Aorta (tissue), 5 donors: ENCODE results near the gene DTD1. TPM values are rescaled to one million over a fixed set of nuclear protein-coding genes. Genes with fewer than 3 reads are reported as not detected.

Experiments
- ATAC-seq: fragments of 200-7000 bp; cut with Tn5 transposase; one replicate; pipeline ENCODE4 v1.9.1; 2022; ENCODE audit warnings: moderate library complexity; ENCODE audit not compliant: low FRiP score
- DNase-seq, 2 donors: peaks; one replicate each; pipeline ENCODE4 v3.0.0-alpha.2; 2020
- H3K27ac ChIP-seq, 2 donors: one replicate each; pipeline ENCODE4 v1.5.1; 2013; ENCODE audit warnings: low read length in 2 of 2, mild to moderate bottlenecking in 2 of 2, moderate library complexity in 2 of 2, control low read depth in 1 of 2, inconsistent platforms in 1 of 2, low read depth in 1 of 2
- H3K27me3 ChIP-seq, 2 donors: one replicate each; pipeline ENCODE4 v1.6.1; 2013; ENCODE audit warnings: control low read depth in 1 of 2, low read length in 1 of 2, mild to moderate bottlenecking in 1 of 2, moderate library complexity in 1 of 2; ENCODE audit not compliant: insufficient read depth in 2 of 2, control insufficient read depth in 1 of 2
- H3K36me3 ChIP-seq, 2 donors: one replicate each; pipeline ENCODE4 v1.6.1; 2013; ENCODE audit warnings: control low read depth in 1 of 2, low read length in 1 of 2, mild to moderate bottlenecking in 1 of 2; ENCODE audit not compliant: insufficient read depth in 2 of 2, control insufficient read depth in 1 of 2
- H3K4me1 ChIP-seq, 2 donors: one replicate each; pipeline ENCODE4 v1.6.1; 2013; ENCODE audit warnings: low read length in 2 of 2, control low read depth in 1 of 2, mild to moderate bottlenecking in 1 of 2, moderate library complexity in 1 of 2; ENCODE audit not compliant: insufficient read depth in 2 of 2, control insufficient read depth in 1 of 2
- H3K4me3 ChIP-seq, 2 donors: one replicate each; pipeline ENCODE4 v1.5.1; 2013; ENCODE audit warnings: low read length in 2 of 2, control low read depth in 1 of 2, mild to moderate bottlenecking in 1 of 2
- H3K9me3 ChIP-seq: one replicate; pipeline ENCODE4 v1.6.1; 2013; ENCODE audit warnings: mild to moderate bottlenecking, low read length; ENCODE audit not compliant: control insufficient read depth
- WGBS, 2 donors: extraction: QIAGEN DNeasy Blood & Tissue Kit; methylation state at CpG; one replicate each; pipeline ENCODE4 v1.1.7; 2013; 5-methylcytosine and 5-hydroxymethylcytosine counted together
- intact Hi-C, 2 donors: fragments of 100-400 bp; cut with DNase I; formaldehyde crosslinking; loops; one replicate each; pipeline versions ENCODE4 v1.14.2 to v1.15.0; 2022
- polyA plus RNA-seq, 2 donors: library from polyadenylated mRNA; stranded (reverse); fragments of 200-250 nt; gene quantifications; one replicate each; pipeline ENCODE4 v1.2.3, GENCODE V29; 2013
- total RNA-seq, 2 donors: library from RNA; stranded (reverse); fragmentation: NEBNext Ultra II Directional; extraction: Animal tissue kit (Norgen Biotek cat#: 25700); gene quantifications; one replicate each; pipeline ENCODE4 v1.2.1, GENCODE V29; 2021
- donor health status: healthy with polysubstance abuse.
- donor health status: Bipolar disorder and iron deficiency.
- donor health status: DM: no; HTN: no; CAD: no.
- donor health status: DM: no; HTN: no; CAD: no.
- donor health status: DM: yes; HTN: yes; CAD: no.

Gene DTD1
- total and polyA plus RNA-seq, 4 donors, result 17.8 to 20.2 (median 19.8) TPM

DNA sequence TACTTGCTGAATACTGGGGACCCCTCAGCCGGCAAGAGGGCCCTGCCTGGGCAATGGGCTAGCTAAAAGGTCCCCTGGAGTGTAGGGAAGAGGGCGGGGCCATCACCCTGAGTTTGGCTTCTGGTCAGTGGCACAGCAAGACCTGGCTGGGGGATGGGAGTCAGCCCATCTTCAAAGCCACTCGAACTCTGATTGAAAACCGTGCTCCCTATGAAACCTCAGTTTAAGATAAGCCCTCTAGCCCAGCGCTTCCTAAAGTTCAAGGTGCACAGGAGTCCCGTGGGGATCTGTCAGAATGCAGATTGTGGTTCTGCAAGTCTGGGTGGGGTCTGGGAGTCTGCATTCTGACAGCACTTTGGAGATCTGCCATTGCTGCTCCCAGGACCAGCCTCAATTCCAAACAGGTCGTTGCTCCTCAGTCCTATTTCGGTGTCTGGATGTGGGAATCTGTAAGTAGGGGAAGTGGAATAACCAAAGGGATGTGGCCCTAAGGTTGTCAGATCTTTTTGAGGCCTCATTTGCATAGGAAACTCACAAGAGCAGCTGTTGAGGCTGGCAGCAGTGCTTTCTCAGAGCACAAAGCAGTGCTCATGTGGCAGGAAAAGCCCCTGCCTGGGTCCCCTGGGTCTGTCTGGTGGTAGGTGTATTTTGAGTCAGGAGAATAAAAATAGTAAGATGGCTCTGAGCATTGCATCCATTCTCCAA, 140.5 kb downstream of the DTD1 start:
- WGBS, 2 donors, result 70 to 72% methylated on average over 8 of the region's 8 CpGs
- no peak for DNase-seq
- no peaks in the 10 kb centered on the region for H3K9me3 ChIP-seq

DNA sequence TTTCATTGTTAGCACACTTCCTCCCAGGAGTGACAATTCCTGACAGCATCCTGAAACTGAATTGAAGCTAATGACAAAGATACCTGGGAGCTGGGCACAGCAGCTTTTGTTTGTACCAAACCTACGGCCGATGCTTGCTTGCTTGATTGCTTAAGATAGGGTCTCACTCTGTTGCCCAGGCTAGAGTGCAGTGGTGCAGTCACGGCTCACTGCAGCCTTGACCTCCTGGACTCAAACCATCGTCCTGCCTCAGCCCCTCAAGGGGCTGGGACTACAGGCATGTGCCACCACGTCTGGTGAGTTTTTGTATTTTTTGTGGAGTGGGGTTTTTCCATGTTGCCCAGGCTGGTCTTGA, 141.0 kb downstream of the DTD1 start:
- Histone ChIP-seq H3K36me3 (no peaks in the 10 kb centered on the region), H3K4me1 (no peaks in the 10 kb centered on the region), H3K27me3 (no peaks in the 10 kb centered on the region), H3K4me3 (no peak overlapping the region), H3K9me3 (no peaks in the 10 kb centered on the region), H3K27ac (no peak overlapping the region)
- 88 to 89% methylated on average over 5 of the region's 5 CpGs for WGBS, 2 donors
- intact Hi-C loops, result no loop called here
- ATAC-seq (no peak), DNase-seq (no peak)

More for the DNA sequence above, 140.5 kb downstream of the DTD1 start:
- Histone ChIP-seq H3K4me3 (no peak overlapping the region), H3K4me1 (no peaks in the 10 kb centered on the region), H3K36me3 (no peaks in the 10 kb centered on the region), H3K27ac (no peak overlapping the region), H3K27me3 (no peaks in the 10 kb centered on the region)
- ATAC-seq, result no peak
- intact Hi-C loops, result no loop called here

DNA sequence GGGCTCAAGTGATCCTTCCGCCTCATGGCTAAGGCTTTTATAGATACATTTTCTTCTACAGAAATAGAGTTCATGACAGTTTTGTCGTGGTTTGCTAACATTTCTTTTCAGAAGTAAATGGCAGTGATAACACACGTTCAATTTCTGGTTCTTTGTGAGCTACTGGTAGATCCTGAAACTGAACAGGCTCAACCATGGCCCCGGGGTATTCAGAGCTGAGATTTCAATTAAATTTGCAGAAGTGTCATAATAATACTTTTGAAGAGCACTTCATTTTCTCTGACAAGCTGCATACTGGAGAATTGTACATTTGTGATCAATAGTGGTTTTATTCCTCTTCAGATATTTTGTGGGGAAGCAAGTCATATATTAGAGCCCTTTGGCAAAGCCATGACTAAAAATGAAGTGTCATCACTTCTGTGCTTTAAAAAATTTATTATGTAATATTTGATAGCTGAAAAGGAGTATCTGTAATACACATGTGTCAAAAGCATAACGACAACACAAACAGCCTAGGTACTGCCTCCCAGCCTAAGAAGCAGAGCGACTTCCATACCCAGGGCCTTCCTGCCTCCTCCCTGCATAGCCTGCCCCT, 141.5 kb downstream of the DTD1 start:
- DNase-seq (no peak), ATAC-seq (no peak)
- Histone ChIP-seq H3K27ac (no peak overlapping the region), H3K36me3 (no peaks in the 10 kb centered on the region), H3K4me1 (no peaks in the 10 kb centered on the region), H3K4me3 (no peak overlapping the region), H3K27me3 (no peaks in the 10 kb centered on the region), H3K9me3 (no peaks in the 10 kb centered on the region)
- WGBS, 2 donors, result 91 to 94% methylated on average over 6 of the region's 6 CpGs
- intact Hi-C loops, result no loop called here

- Histone ChIP-seq H3K27me3 (no peaks in the 10 kb centered on the region), H3K4me3 (no peak overlapping the region), H3K36me3 (no peaks in the 10 kb centered on the region), H3K9me3 (no peaks in the 10 kb centered on the region), H3K4me1 (no peaks in the 10 kb centered on the region), H3K27ac (no peak overlapping the region)
- DNase-seq (no peak), ATAC-seq (no peak)
- 96 to 100% methylated on average over 1 of the region's 1 CpG for WGBS, 2 donors
- intact Hi-C loops, result no loop called here
These were observed 144.1 kb downstream of the DTD1 start for GRCh38 chr20:18731940-18732339.

DNA sequence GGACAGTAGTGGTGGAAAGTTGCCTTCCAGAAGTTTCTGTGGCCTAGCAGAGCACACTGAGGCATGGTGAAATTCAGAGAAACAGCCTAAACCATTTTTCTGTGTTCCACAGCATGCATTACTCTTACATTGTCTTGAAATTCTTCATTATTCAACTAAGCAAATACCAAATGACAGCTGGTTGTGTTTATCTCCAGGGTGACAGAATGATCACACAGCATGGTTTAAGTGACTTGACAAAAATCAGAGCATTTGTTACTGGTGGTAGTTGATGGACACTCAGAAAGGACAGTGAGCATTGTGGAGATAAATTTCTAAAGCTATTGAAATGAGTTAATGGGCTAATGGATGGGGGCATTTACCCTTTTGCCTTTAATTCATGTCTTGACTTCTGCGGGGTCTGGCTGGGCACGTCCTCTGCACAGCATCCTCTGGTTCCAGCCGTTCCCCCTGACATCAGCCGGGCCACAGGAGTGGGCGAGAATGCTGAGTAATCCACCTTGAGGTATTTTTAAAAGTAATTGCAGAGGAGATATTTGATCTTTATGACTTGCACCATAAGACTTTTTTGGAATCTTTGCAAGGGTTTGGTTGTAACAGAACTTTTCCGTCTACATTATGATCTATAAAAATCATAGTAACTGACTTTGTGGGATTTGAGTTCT, 146.8 kb downstream of the DTD1 start:
- ATAC-seq (no peak), DNase-seq (no peak)
- 80 to 90% methylated on average over 6 of the region's 6 CpGs for WGBS, 2 donors
- Histone ChIP-seq H3K9me3 (no peaks in the 10 kb centered on the region), H3K36me3 (no peaks in the 10 kb centered on the region), H3K27me3 (no peaks in the 10 kb centered on the region), H3K4me3 (no peak overlapping the region), H3K4me1 (no peaks in the 10 kb centered on the region), H3K27ac (no peak overlapping the region)
- intact Hi-C loops, result no loop called here

GRCh38 chr20:18737140-18737539, 149.3 kb downstream of the DTD1 start:
- no peak overlapping the region for H3K27ac ChIP-seq
- H3K36me3 ChIP-seq, result no peaks in the 10 kb centered on the region
- no peak for DNase-seq

DNA sequence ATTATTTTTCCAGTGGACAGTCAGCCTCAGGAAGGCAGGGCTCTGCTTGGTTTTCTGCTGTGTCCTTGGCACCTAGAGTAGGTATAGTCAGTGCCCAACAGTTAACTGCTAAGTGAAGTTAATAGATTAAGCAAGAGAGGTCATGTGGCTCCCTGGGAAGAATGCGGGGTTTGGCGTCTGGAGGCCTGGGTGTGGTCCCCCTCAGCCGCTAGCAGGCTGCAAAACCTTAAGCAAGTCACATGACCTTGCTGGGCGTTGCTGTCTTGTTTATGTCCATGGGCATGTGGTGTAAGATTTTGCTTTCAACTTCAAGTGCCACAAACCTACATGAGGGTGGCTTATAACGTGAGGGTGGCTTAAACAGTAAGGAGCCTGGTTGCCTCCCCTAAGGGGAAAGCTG, 150.2 kb downstream of the DTD1 start:
- H3K27me3 ChIP-seq, result no peaks in the 10 kb centered on the region
- no peak for DNase-seq
- intact Hi-C loops, result no loop called here
- no peak for ATAC-seq
- H3K36me3 ChIP-seq, result no peaks in the 10 kb centered on the region
- H3K27ac ChIP-seq, result no peak overlapping the region
- no peaks in the 10 kb centered on the region for H3K9me3 ChIP-seq
- H3K4me1 ChIP-seq, result no peaks in the 10 kb centered on the region
- whole genome bisulfite sequencing, 2 donors, result 94% methylated on average over 5 of the region's 5 CpGs
- H3K4me3 ChIP-seq, result no peak overlapping the region

More at GRCh38 chr20:18737140-18737539, 149.3 kb downstream of the DTD1 start:
- H3K9me3 ChIP-seq, result no peaks in the 10 kb centered on the region
- ATAC-seq, result no peak
- H3K4me3 ChIP-seq, result no peak overlapping the region
- intact Hi-C loops, result no loop called here
- H3K4me1 ChIP-seq, result no peaks in the 10 kb centered on the region
- no peaks in the 10 kb centered on the region for H3K27me3 ChIP-seq
- 97% methylated on average over 4 of the region's 4 CpGs for WGBS, 2 donors

DNA sequence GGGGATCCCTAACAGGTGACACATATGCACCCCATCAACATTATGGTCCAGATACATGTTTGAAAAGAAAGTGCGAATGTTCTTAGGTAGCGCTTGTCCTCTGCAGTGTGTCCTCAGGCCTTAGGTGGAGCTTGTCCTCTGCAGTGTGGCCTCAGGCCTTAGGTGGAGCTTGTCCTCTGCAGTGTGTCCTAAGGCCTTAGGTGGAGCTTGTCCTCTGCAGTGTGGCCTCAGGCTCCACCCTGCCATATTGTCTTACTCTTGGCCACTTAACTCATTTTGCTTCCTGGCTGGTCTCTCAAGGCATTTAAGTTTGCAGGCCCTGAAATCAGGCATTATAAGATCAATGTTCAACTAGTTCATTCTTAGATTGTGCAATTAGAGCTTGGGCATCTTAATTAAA, 151.0 kb downstream of the DTD1 start:
- WGBS, 2 donors, result 99 to 100% methylated on average over 2 of the region's 2 CpGs
- H3K27ac ChIP-seq, result no peak overlapping the region
- DNase-seq (no peak), ATAC-seq (no peak)
- intact Hi-C loops, result no loop called here
- no peak overlapping the region for H3K4me3 ChIP-seq
- no peaks in the 10 kb centered on the region for H3K4me1 ChIP-seq
- H3K36me3 ChIP-seq, result no peaks in the 10 kb centered on the region
- no peaks in the 10 kb centered on the region for H3K9me3 ChIP-seq
- H3K27me3 ChIP-seq, result no peaks in the 10 kb centered on the region

DNA sequence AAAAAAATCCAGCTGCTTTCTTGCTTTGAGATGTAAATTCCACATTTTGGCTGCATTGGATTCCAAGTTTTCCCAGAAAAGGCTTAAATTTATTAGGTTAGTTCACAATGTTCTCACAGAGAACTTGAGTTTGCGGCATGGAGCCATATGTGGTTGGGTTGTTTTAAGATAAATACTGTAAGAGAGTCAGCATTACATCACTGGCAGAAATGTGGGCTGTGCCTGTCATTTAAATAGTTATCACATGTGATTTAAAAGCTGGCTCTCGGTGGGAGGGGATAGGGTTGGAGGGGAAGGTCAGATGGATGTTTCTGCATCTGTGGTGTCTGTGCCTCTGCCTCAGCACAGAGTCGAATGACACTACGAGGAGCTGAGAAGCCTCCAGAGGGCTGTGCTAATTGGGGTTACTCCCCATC, 151.9 kb downstream of the DTD1 start:
- WGBS, 2 donors, result 6 to 9% methylated on average over 4 of the region's 4 CpGs
- Histone ChIP-seq H3K9me3 (no peaks in the 10 kb centered on the region), H3K4me1 (no peaks in the 10 kb centered on the region), H3K36me3 (peaks cover 0 to under 1% of the 10 kb centered on the region in 2 donors), H3K4me3 (no peak overlapping the region), H3K27ac (no peak overlapping the region), H3K27me3 (no peaks in the 10 kb centered on the region)
- DNase-seq (no peak), ATAC-seq (peak; percentile 42)
- intact Hi-C loops, result no loop called here
